ENCODE measurements around the gene RAP1A.
A peak's percentile ranks its signal among the peaks of the same experiment; 100 is the strongest.

RAP1A gene

DNA sequence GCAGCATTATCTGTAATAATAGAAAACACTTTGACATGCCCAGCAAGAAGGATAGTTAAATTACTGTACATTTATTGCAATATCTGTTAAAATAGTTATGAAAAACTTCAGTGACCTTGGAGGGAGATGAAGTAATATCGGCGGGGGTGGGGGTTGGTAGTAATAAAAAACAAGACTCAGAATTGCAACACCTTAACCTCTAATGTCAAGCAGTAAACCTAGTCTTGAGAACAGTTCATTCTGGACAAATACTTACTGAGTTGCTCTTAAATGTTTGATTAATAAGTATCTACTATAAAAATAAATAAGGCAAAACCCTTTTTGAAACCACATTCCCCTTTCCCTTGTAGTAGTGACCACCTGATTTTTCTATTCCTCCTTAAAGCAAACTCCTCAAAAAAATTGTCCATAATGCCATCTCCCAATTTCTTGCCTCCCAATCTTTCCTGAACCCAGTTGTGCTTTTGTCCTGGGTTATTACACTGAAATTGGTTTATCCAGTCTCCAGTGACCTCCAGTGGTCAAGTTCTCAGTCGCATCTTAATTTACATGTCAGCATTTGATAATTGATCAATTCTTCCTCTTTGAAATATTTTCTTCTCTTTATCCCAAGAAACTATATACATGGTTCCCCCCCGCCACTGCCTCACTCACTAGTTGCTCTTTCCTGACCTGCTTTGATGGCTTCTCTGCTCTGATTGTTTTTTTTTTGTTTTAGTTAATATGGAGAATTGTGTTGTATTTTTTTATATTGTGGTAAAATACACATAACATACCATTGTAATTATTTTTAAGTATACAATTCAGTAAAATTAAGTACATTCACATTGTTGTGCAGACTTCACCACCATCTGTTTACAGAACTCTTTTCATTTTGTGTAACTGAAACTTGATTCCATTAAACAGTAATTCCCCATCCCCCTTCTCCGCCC, 36.8 kb downstream of the RAP1A start:
- H3K27me3 Mint-ChIP-seq (ENCODE audit: low read depth), result no peaks in the 10 kb centered on the region
- no peaks in the 10 kb centered on the region for H3K36me3 Mint-ChIP-seq (ENCODE audit: low read depth)
- H3K27ac Mint-ChIP-seq, result peak overlapping the region; percentile 11 to 52 (median 22)
- no peaks in the 10 kb centered on the region for H3K9me3 Mint-ChIP-seq
- peaks cover 22% of the 10 kb centered on the region for H3K4me1 Mint-ChIP-seq
- TF ChIP-seq, protein P1, sequence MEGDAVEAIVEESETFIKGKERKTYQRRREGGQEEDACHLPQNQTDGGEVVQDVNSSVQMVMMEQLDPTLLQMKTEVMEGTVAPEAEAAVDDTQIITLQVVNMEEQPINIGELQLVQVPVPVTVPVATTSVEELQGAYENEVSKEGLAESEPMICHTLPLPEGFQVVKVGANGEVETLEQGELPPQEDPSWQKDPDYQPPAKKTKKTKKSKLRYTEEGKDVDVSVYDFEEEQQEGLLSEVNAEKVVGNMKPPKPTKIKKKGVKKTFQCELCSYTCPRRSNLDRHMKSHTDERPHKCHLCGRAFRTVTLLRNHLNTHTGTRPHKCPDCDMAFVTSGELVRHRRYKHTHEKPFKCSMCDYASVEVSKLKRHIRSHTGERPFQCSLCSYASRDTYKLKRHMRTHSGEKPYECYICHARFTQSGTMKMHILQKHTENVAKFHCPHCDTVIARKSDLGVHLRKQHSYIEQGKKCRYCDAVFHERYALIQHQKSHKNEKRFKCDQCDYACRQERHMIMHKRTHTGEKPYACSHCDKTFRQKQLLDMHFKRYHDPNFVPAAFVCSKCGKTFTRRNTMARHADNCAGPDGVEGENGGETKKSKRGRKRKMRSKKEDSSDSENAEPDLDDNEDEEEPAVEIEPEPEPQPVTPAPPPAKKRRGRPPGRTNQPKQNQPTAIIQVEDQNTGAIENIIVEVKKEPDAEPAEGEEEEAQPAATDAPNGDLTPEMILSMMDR (IDR thresholded peaks at IDR 0.05; ENCODE audit: unreplicated experiment in 3 of 3), result peak; percentile 55 to 74 (median 68)
- no peak overlapping the region for H3K4me3 Mint-ChIP-seq

DNA sequence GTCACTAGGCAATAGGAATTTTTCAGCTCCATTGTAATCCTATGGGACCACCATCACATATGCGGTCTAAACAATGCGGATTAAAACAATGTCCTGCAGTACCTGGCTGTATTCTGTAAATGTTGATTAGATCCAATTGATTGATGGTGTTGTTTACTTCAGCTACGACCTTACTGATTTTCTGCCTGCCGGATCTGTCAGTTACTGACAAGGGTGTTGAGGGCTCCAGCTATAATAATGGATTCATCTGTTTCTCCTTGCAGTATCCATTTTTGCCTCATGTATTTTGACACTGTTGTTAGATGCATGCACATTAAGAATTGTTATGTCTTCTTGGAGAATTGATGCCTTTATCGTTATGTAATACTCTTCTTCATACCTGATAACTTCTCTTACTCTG, 39.0 kb downstream of the RAP1A start:
- TF ChIP-seq, protein P1 (IDR thresholded peaks at IDR 0.05; ENCODE audit: unreplicated experiment in 3 of 3), result no peak
- Mint-ChIP-seq H3K9me3 (no peaks in the 10 kb centered on the region), H3K4me1 (peaks cover 22% of the 10 kb centered on the region), H3K27ac (no peak overlapping the region), H3K36me3 (ENCODE audit: low read depth) (peaks cover 4% of the 10 kb centered on the region), H3K4me3 (no peak overlapping the region), H3K27me3 (ENCODE audit: low read depth) (no peaks in the 10 kb centered on the region)

DNA sequence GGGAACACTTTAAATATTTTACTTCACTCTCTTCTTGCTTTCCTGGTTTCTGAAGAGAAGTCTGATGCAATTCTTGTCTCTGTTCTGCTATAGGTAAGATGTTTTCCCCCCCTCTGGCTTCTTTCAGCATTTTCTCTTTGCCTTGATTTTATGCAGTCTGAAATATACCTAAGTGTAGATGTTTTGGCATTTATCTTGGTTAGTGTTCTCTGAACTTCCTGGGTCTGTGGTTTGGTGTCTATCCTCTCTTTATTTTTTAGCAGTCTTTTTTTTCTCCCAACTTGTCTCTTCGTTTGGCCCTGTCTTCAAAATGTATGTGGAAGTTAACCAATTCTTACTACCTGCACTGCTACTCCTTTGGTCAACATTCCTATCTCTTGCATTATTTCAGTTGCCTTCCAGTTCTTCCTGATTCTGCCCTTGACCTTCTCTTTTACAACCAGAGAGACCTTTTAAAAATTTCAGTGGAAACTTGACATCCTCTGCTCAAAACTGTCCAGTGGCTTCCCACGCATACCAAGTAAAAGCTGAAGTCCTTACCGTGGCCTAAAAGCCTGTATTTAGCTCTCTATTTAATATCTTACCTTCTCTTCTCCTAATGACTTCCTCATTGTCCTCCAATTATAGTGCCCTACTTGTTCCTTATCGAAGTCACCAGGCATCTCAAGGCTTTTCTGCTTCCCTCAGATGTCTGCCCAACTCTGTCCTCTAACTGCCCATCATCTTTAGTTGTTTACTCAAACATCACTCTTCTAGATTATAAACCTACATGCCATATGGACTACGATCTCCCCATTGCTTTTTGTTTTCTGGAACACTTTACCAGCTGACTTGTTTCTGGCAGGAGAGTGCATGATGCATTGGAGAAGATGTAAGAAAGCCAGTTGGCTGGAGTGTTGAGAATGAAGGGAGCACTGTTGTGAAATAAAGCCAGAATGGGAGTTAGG, 40.9 kb downstream of the RAP1A start:
- no peaks in the 10 kb centered on the region for H3K27me3 Mint-ChIP-seq (ENCODE audit: low read depth)
- H3K36me3 Mint-ChIP-seq (ENCODE audit: low read depth), result peaks cover 4% of the 10 kb centered on the region
- H3K4me1 Mint-ChIP-seq, result peaks cover 22% of the 10 kb centered on the region
- H3K9me3 Mint-ChIP-seq, result no peaks in the 10 kb centered on the region
- TF ChIP-seq, protein P1 (IDR thresholded peaks at IDR 0.05; ENCODE audit: unreplicated experiment in 3 of 3), result no peak
- H3K4me3 Mint-ChIP-seq, result no peak overlapping the region
- no peak overlapping the region for H3K27ac Mint-ChIP-seq

DNA sequence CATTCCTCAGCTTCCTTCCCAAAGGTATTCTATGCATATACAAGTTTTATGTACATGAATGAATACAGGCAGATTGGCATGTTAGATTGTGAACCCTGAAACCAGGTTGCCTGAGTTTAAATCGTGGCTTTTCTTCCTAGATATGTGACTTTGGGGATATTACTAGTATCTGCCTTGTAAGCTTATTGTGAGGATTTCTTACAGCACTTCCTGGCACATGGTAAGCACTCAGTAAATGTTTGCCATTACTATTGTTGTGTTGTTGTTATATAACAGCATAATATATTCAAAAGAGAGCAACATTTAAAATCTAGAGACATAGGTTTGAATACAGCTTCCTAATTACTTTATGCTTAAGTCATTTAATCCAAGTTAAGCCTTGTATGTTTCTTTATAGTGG, 45.1 kb downstream of the RAP1A start:
- Mint-ChIP-seq H3K36me3 (ENCODE audit: low read depth) (peaks cover 4% of the 10 kb centered on the region), H3K4me1 (peaks cover 7% of the 10 kb centered on the region), H3K27ac (no peak overlapping the region), H3K27me3 (ENCODE audit: low read depth) (no peaks in the 10 kb centered on the region), H3K9me3 (no peaks in the 10 kb centered on the region), H3K4me3 (no peak overlapping the region)
- TF ChIP-seq, protein P1 (IDR thresholded peaks at IDR 0.05; ENCODE audit: unreplicated experiment in 3 of 3), result no peak

DNA sequence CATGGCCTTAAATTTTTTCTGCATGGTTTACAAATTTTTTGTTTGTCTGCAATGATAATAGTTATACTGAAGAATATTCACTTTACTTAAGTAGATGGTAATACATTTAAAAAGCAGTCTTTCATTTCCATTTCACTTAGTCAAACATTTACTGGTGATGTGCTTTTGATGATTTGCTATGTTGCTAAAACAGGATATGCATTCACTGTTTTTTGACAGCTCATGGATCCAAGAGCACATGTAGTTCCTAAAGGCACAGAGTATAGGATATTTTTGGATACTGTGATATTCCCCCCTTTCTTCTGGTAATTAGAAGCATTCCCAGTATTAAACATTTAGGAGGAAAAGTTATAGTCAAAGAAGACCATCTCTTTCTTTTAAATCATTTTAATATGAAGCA, 45.9 kb downstream of the RAP1A start:
- peaks cover 4% of the 10 kb centered on the region for H3K36me3 Mint-ChIP-seq (ENCODE audit: low read depth)
- TF ChIP-seq, protein P1 (IDR thresholded peaks at IDR 0.05; ENCODE audit: unreplicated experiment in 3 of 3), result no peak

More for the DNA sequence above, 45.9 kb downstream of the RAP1A start:
- Mint-ChIP-seq H3K27ac (no peak overlapping the region), H3K9me3 (no peaks in the 10 kb centered on the region), H3K4me3 (no peak overlapping the region), H3K4me1 (peaks cover 11% of the 10 kb centered on the region), H3K27me3 (ENCODE audit: low read depth) (no peaks in the 10 kb centered on the region)
